Measurements from ENCODE around the gene ECI1. TPM values are rescaled to one million over a fixed set of nuclear protein-coding genes. Genes with fewer than 3 reads are reported as not detected.

The ECI1 gene
- total RNA-seq, 1 donor = 10.5 TPM

DNA sequence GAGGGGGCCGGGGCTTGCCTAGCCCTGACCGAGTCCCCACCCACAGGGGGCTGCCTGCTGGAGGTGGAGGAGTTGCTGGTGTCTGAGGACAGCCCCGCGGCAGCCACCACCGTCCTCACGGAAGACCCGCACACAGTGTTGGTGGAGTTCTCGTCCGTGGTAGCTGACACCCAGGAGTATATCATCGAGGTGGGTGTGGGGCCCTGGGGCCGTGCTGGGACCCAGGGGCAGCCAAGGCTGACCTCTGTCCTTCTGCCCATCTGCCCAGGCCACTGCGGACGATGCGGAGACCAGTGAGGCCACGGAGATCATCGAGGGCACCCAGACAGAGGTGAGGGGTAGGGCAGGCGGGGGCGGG, 16.6 kb downstream of the ECI1 start:
- Histone ChIP-seq H3K4me3 (ENCODE audit: low read length) (no peak overlapping the region), H3K9me3 (ENCODE audit: low read depth, low read length) (no peaks in the 10 kb centered on the region), H3K4me1 (ENCODE audit: insufficient read depth, low read length) (no peaks in the 10 kb centered on the region), H3K27me3 (ENCODE audit: insufficient read depth, low read length) (no peaks in the 10 kb centered on the region)

DNA sequence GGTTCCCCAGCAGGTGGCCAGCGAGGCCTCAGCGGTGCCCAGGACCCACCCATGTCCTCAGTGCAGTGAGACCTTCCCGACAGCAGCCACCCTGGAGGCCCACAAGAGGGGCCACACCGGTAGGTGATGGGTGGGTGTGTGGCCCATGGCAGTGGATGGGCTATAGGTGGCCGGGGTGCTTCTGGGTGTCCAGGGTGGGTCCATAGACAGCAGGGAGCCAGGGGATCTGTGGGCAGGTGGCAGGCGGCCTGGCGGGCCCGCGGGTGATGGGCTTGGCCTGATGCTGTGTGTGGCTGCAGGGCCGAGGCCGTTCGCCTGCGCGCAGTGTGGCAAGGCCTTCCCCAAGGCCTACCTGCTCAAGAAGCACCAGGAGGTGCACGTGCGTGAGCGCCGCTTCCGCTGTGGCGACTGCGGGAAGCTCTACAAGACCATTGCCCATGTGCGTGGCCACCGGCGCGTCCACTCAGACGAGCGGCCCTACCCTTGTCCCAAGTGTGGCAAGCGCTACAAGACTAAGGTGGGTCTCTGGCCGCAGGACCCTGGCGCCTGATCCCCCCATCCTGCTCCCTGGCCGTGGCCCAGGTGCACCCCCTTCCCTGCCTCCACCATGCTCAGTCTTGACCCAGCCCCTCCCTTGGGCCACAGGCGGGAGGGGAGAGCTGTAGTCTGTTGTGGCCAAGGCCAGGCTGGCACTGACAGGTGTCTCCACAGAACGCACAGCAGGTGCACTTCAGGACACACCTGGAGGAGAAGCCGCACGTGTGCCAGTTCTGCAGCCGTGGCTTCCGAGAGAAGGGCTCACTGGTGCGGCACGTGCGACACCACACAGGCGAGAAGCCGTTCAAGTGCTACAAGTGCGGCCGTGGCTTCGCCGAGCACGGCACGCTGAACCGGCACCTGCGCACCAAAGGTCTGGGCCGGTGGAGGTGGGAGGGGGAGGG, 17.2 kb downstream of the ECI1 start:
- no peaks in the 10 kb centered on the region for H3K9me3 ChIP-seq (ENCODE audit: low read depth, low read length)
- H3K27me3 ChIP-seq (ENCODE audit: insufficient read depth, low read length) = no peaks in the 10 kb centered on the region
- no peaks in the 10 kb centered on the region for H3K4me1 ChIP-seq (ENCODE audit: insufficient read depth, low read length)
- H3K4me3 ChIP-seq (ENCODE audit: low read length) = no peak overlapping the region

GRCh38 chr16:2233046-2233775, 18.2 kb downstream of the ECI1 start:
- Histone ChIP-seq H3K4me3 (ENCODE audit: low read length) (no peak overlapping the region), H3K27me3 (ENCODE audit: insufficient read depth, low read length) (no peaks in the 10 kb centered on the region), H3K4me1 (ENCODE audit: insufficient read depth, low read length) (no peaks in the 10 kb centered on the region), H3K9me3 (ENCODE audit: low read depth, low read length) (no peaks in the 10 kb centered on the region)

DNA sequence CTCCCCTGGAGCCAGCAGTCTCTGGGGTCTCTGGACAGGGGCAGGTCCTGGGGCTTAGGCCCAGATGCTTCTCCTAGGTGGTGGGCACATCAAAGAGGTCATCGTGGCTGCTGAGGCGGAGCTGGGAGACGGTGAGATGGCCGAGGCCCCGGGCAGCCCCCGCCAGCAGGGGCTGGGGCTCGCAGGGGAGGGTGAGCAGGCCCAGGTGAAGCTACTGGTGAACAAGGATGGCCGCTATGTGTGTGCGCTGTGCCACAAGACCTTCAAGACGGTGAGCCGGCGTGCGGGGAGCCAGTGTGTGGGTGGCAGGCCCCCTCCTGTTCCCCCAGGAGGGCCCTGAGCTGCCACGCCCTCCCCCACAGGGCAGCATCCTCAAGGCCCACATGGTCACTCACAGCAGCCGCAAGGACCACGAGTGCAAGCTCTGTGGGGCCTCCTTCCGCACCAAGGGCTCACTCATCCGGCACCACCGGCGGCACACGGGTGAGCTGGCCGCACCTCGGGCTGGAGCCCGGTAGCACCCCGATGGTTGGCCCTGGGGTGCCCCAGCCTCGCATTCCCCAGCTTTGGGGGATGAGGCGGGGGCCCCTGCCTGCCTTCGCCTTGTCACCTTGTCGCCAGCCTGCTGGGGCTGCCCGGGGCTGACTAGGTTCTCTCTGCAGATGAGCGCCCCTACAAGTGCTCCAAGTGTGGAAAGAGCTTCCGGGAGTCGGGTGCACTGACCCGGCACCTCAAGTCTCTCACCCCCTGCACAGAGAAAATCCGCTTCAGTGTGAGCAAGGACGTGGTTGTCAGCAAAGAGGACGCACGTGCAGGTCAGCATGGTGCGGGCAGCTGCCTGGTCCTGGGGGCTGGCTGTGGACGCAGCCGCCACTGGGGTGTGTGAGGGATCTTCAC, 19.0 kb downstream of the ECI1 start:
- Histone ChIP-seq H3K4me1 (ENCODE audit: insufficient read depth, low read length) (no peaks in the 10 kb centered on the region), H3K27me3 (ENCODE audit: insufficient read depth, low read length) (no peaks in the 10 kb centered on the region), H3K9me3 (ENCODE audit: low read depth, low read length) (no peaks in the 10 kb centered on the region), H3K4me3 (ENCODE audit: low read length) (no peak overlapping the region)

GRCh38 chr16:2231016-2231931, 20.1 kb downstream of the ECI1 start:
- Histone ChIP-seq H3K9me3 (ENCODE audit: low read depth, low read length) (no peaks in the 10 kb centered on the region), H3K27me3 (ENCODE audit: insufficient read depth, low read length) (no peaks in the 10 kb centered on the region)

DNA sequence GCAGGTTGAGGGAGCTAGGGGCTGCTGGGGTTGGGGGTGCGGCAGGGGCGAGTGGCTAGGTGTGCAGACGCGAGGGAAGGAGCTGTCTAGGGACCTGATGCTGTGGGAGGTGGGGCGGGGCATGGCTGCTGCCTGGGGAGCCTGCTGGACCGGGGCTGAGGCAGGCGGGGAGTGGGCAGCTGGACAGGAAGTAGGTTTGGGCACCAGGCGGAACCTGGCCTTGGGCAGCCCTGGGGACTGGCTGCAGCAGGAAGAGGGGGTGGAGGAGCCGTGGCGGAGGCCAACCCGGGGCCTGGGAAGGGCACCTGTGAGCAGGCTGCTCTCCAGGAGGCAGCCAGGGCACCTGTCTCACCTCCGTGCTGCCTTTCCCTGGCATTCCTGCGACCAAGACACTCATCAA, 21.0 kb downstream of the ECI1 start:
- H3K4me1 ChIP-seq (ENCODE audit: insufficient read depth, low read length) = peaks cover 4% of the 10 kb centered on the region
- H3K27me3 ChIP-seq (ENCODE audit: insufficient read depth, low read length) = no peaks in the 10 kb centered on the region
- H3K4me3 ChIP-seq (ENCODE audit: low read length) = no peak overlapping the region
- no peaks in the 10 kb centered on the region for H3K9me3 ChIP-seq (ENCODE audit: low read depth, low read length)

More at GRCh38 chr16:2231016-2231931, 20.1 kb downstream of the ECI1 start:
- Histone ChIP-seq H3K4me3 (ENCODE audit: low read length) (no peak overlapping the region), H3K4me1 (ENCODE audit: insufficient read depth, low read length) (no peaks in the 10 kb centered on the region)

- Histone ChIP-seq H3K4me1 (ENCODE audit: insufficient read depth, low read length) (peaks cover 9% of the 10 kb centered on the region), H3K27me3 (ENCODE audit: insufficient read depth, low read length) (no peaks in the 10 kb centered on the region), H3K9me3 (ENCODE audit: low read depth, low read length) (no peaks in the 10 kb centered on the region), H3K4me3 (ENCODE audit: low read length) (no peak overlapping the region)
These were observed 21.6 kb downstream of the ECI1 start for GRCh38 chr16:2229632-2230250.

DNA sequence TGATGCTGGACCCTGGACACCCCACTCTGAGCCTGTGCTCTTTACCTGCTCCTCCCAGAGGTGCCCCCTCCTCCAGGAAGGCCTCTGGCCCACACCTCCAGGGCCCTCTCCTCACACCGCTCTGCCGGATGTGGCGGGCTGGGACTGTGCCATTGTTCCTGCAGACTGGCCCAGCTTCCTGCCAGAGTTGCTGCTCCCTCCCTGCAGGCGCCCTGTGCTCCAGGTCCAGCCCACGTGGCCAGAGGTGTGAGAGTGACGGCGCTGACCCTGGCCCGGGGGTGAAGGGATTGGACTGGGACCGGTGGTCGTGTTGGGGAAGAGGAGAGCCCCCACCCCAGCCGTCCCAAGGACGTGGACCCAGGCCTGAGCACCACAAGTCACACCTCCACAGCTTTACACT, 22.3 kb downstream of the ECI1 start:
- Histone ChIP-seq H3K4me3 (ENCODE audit: low read length) (no peak overlapping the region), H3K27me3 (ENCODE audit: insufficient read depth, low read length) (no peaks in the 10 kb centered on the region), H3K4me1 (ENCODE audit: insufficient read depth, low read length) (peaks cover 16% of the 10 kb centered on the region), H3K9me3 (ENCODE audit: low read depth, low read length) (no peaks in the 10 kb centered on the region)

DNA sequence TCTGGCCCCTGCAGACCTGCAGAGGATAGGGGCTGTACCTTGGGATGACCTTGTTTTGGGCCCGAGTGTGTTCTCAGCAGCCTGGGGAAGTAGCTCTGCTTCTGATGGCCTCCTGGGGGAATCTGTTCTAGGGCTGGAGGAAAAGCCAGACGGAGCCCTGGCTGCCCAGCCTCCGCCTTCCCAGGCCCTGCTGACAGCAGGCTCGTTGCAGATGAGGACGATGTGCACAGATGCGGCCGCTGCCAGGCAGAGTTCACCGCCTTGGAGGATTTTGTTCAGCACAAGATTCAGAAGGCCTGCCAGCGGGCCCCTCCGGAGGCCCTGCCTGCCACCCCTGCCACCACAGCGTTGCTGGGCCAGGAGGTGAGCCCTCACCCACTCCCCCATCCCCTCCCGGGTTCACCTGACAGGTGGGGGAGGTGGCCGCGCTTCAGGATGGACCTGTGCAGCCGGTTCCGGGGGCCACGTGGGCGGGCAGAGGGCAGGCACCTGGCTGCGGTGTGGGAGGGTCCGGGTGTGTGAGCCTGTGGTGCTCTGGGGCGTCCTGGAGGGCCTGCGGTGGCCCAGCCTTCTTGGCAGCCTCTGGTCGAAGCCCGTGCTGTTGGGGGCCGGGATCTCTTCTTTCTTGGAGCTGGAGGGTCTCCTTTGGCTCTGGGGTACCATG, 23.1 kb downstream of the ECI1 start:
- Histone ChIP-seq H3K4me3 (ENCODE audit: low read length) (no peak overlapping the region), H3K4me1 (ENCODE audit: insufficient read depth, low read length) (peaks cover 20% of the 10 kb centered on the region), H3K9me3 (ENCODE audit: low read depth, low read length) (no peaks in the 10 kb centered on the region), H3K27me3 (ENCODE audit: insufficient read depth, low read length) (no peaks in the 10 kb centered on the region)

DNA sequence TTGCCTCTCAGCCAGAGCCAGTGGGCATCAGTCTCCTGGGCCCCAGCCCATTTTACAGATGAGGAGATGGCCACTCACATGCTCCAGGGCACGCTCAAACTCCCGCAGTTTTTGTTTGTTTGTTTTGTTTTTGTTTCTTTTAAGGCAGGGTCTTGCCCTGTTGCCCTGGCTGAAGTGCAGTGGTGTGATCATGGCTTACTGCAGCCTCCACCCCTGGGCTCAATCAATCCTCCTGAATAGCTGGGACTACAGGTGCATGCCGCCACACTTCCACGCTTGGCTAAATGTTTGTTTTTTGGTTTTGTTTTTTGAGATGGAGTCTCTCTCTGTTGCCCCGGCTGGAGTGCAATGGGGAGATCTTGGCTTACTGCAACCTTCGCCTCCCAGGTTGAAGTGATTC, 24.5 kb downstream of the ECI1 start:
- Histone ChIP-seq H3K4me3 (ENCODE audit: low read length) (no peak overlapping the region), H3K27me3 (ENCODE audit: insufficient read depth, low read length) (no peaks in the 10 kb centered on the region), H3K4me1 (ENCODE audit: insufficient read depth, low read length) (peaks cover 25% of the 10 kb centered on the region), H3K9me3 (ENCODE audit: low read depth, low read length) (no peaks in the 10 kb centered on the region)

GRCh38 chr16:2226245-2226793, 25.1 kb downstream of the ECI1 start:
- Histone ChIP-seq H3K9me3 (ENCODE audit: low read depth, low read length) (no peaks in the 10 kb centered on the region), H3K27me3 (ENCODE audit: insufficient read depth, low read length) (no peaks in the 10 kb centered on the region), H3K4me3 (ENCODE audit: low read length) (no peak overlapping the region), H3K4me1 (ENCODE audit: insufficient read depth, low read length) (peaks cover 25% of the 10 kb centered on the region)

DNA sequence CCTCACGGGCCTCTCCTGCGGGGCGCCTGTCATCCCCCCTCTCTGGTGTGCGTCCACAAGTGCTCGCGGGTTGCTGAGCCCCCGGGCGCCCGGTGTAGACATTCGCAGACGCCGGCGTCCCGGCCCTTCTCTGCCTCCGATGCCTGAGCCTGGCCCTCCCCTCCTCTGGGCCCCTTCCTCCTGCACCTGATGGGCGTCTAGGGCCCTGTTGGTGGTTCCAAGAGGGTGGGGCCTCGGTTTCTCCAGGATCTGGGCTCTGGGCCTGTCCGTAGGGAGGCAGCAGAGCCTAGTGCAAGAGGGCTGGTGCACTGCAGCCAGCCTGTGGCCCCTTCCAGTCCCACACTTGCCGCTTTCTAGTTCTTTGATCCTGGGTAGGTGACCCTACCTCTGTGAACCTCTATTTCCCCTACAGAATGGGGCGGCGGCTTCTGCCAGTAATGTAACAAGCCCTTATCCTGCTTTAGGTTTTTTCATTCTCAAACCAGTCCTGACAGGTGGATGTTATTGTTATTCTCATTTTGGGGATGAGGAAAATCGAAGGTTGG, 27.4 kb downstream of the ECI1 start:
- no peaks in the 10 kb centered on the region for H3K9me3 ChIP-seq (ENCODE audit: low read depth, low read length)
- peak overlapping the region; percentile 88 for H3K4me3 ChIP-seq (ENCODE audit: low read length)

More for the DNA sequence above, 27.4 kb downstream of the ECI1 start:
- Histone ChIP-seq H3K27me3 (ENCODE audit: insufficient read depth, low read length) (no peaks in the 10 kb centered on the region), H3K4me1 (ENCODE audit: insufficient read depth, low read length) (peaks cover 25% of the 10 kb centered on the region)
